Astrocyte of the spinal cord (primary cell): ENCODE results near the gene WDR83.
"Not testable (repeated sequence)": the region's sequence is repeated elsewhere in the genome, so short reads cannot be mapped to it uniquely, and the experiment has no call there.

Source experiments
- DNase-seq: peaks from one replicate; pipeline ENCODE4 v3.0.0; 2011; ENCODE audit warnings: low read depth, low spot score
- H3K4me3 ChIP-seq: 2 replicates; pipeline ENCODE4 v1.5.1; 2011; ENCODE audit warnings: low read depth, mild to moderate bottlenecking, low read length, moderate library complexity
- CTCF ChIP-seq: IDR thresholded peaks from 2 replicates; pipeline ENCODE4 v1.5.1; 2012; ENCODE audit warnings: low read depth, mild to moderate bottlenecking, low read length, inconsistent platforms
- in situ Hi-C: cut with HindIII; loops from 2 replicates; pipeline ENCODE4 v1.10.0; 2017; ENCODE audit warnings: low sequenced_read_pairs

WDR83 gene

GRCh38 chr19:12666265-12667048, at the start of gene WDR83, which contains the start of gene MAN2B1:
Gene WDR83, plus strand, starts transcription at chr19:12666807. Its CDS starts 2,984 bp downstream, at chr19:12669791.
Gene MAN2B1, minus strand, starts transcription at chr19:12666742. Its CDS starts 41 bp downstream, at chr19:12666701.
- in situ Hi-C loops: no loop called here
- H3K4me3 ChIP-seq: peak within 1 kb of the TSS; percentile 82
- peak; percentile 72 for DNase-seq
- TF ChIP-seq CTCF: no peak

GRCh38 chr19:12617646-12618045, 49.0 kb upstream of the WDR83 start:
- TF ChIP-seq CTCF: no peak
- H3K4me3 ChIP-seq: no peak overlapping the region
- in situ Hi-C loops: no loop called here
- DNase-seq: no peak

- in situ Hi-C loops, DNase-seq, H3K4me3 ChIP-seq: not testable (repeated sequence)
Measured at GRCh38 chr19:12621253-12622024, 45.2 kb upstream of the WDR83 start.

GRCh38 chr19:12623361-12624031, 43.1 kb upstream of the WDR83 start:
- DNase-seq: no peak
- in situ Hi-C loops: no loop called here
- no peak for TF ChIP-seq CTCF
- H3K4me3 ChIP-seq: no peak overlapping the region

- in situ Hi-C loops: no loop called here
- DNase-seq: no peak
- TF ChIP-seq CTCF: no peak
- H3K4me3 ChIP-seq: no peak overlapping the region
Measured at GRCh38 chr19:12626958-12627357, 39.6 kb upstream of the WDR83 start.

GRCh38 chr19:12628040-12629022, 38.3 kb upstream of the WDR83 start:
- no peak overlapping the region for H3K4me3 ChIP-seq
- peak; percentile 30 for DNase-seq
- no peak for TF ChIP-seq CTCF
- in situ Hi-C loops: no loop called here
